ENCODE measurements around the gene MYORG. TPM values are rescaled to one million over a fixed set of nuclear protein-coding genes. Genes with fewer than 3 reads are reported as not detected.
A peak's percentile ranks its signal among the peaks of the same experiment; 100 is the strongest.
"Not testable (repeated sequence)": the region's sequence is repeated elsewhere in the genome, so short reads cannot be mapped to it uniquely, and the experiment has no call there.

Gene MYORG
- total RNA-seq, 2 experiments from 2014 or later = 1.9 to 2.9 TPM

- intact Hi-C loops (cut with micrococcal nuclease); H3K9me3 Mint-ChIP-seq; H3K4me3 Mint-ChIP-seq; H3K27me3 Mint-ChIP-seq; CTCF ChIA-PET; DNase-seq; POLR2A ChIA-PET; H3K27ac Mint-ChIP-seq: not testable (repeated sequence)
- peaks cover 24% of the 10 kb centered on the region for H3K36me3 Mint-ChIP-seq
- H3K4me1 Mint-ChIP-seq (ENCODE audit: low read depth) = peaks cover 17% of the 10 kb centered on the region
Observed at GRCh38 chr9:34338079-34338478, 38.6 kb downstream of the MYORG start.

- DNase-seq = no peak
- intact Hi-C loops (cut with micrococcal nuclease) = no loop called here
- Mint-ChIP-seq H3K36me3 (peaks cover 23% of the 10 kb centered on the region), H3K4me1 (ENCODE audit: low read depth) (peaks cover 18% of the 10 kb centered on the region), H3K4me3 (no peak overlapping the region), H3K9me3 (no peaks in the 10 kb centered on the region), H3K27ac (no peak overlapping the region), H3K27me3 (no peaks in the 10 kb centered on the region)
- POLR2A ChIA-PET = no interaction called here
- CTCF ChIA-PET = no interaction called here
Observed at GRCh38 chr9:34337403-34337802, 39.3 kb downstream of the MYORG start.

- CTCF ChIA-PET = interaction anchor here (1.6 to 6.5 kb wide), 2 partner anchors 42 to 68 kb away, joined by 6 to 68 read pairs; partner anchors contain the start of gene MYORG
- no peaks in the 10 kb centered on the region for H3K27me3 Mint-ChIP-seq
- no peak for DNase-seq
- no peaks in the 10 kb centered on the region for H3K9me3 Mint-ChIP-seq
- intact Hi-C loops (cut with micrococcal nuclease) = no loop called here
- no peak overlapping the region for H3K4me3 Mint-ChIP-seq
- peaks cover 34% of the 10 kb centered on the region for H3K4me1 Mint-ChIP-seq (ENCODE audit: low read depth)
- peaks cover 14% of the 10 kb centered on the region for H3K36me3 Mint-ChIP-seq
- POLR2A ChIA-PET = no interaction called here
- no peak overlapping the region for H3K27ac Mint-ChIP-seq
Observed at GRCh38 chr9:34335376-34335775, 41.3 kb downstream of the MYORG start.

DNA sequence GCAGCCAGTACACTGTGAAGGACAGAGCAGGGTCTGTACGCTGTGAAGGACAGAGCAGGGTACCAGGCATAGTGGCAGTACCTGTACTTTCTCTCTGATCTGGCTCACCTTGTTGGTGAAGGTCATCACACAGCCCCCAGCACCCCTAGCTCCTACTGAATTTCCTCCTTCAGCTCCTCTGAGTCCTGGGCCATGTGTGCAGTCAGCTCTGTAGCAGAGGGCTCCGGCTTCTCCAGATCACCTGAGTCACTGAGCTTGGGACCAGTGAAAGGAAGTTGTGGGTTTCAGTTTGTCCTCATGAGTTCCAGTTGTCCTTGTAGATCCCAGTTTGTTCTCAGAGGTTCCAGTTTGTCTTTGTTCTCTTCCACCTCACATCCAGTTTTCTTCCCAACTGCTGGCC, 41.8 kb downstream of the MYORG start:
- intact Hi-C loops (cut with micrococcal nuclease) = no loop called here

GRCh38 chr9:34334337-34334824, 42.3 kb downstream of the MYORG start:
- Mint-ChIP-seq H3K27ac (no peak overlapping the region), H3K27me3 (no peaks in the 10 kb centered on the region), H3K4me3 (no peak overlapping the region), H3K9me3 (no peaks in the 10 kb centered on the region), H3K36me3 (peaks cover 9% of the 10 kb centered on the region), H3K4me1 (ENCODE audit: low read depth) (peaks cover 37% of the 10 kb centered on the region)
- ChIA-PET POLR2A (interaction anchor here (2.4 kb wide), 1 partner anchor 43 kb away, joined by 8 read pairs; the partner anchor contains the start of gene MYORG), CTCF (interaction anchor here (1.6 to 6.5 kb wide), 2 partner anchors 43 to 69 kb away, joined by 6 to 68 read pairs; partner anchors contain the start of gene MYORG)
- intact Hi-C loops (cut with micrococcal nuclease) = no loop called here
- DNase-seq = no peak

More for the DNA sequence above, 41.8 kb downstream of the MYORG start:
- DNase-seq = no peak
- Mint-ChIP-seq H3K27me3 (no peaks in the 10 kb centered on the region), H3K27ac (no peak overlapping the region), H3K36me3 (peaks cover 11% of the 10 kb centered on the region), H3K4me3 (no peak overlapping the region), H3K9me3 (no peaks in the 10 kb centered on the region), H3K4me1 (ENCODE audit: low read depth) (peaks cover 37% of the 10 kb centered on the region)
- ChIA-PET CTCF (interaction anchor here (1.6 to 6.5 kb wide), 2 partner anchors 42 to 69 kb away, joined by 6 to 68 read pairs; partner anchors contain the start of gene MYORG), POLR2A (interaction anchor here (2.4 kb wide), 1 partner anchor 42 kb away, joined by 8 read pairs; the partner anchor contains the start of gene MYORG)

- POLR2A ChIA-PET = interaction anchor here (2.4 kb wide), 1 partner anchor 43 kb away, joined by 8 read pairs; the partner anchor contains the start of gene MYORG
- intact Hi-C loops (cut with micrococcal nuclease) = no loop called here
- CTCF ChIA-PET = interaction anchor here (0.7 to 6.5 kb wide), 2 partner anchors 43 to 81 kb away, joined by 3 to 68 read pairs; partner anchors contain the start of gene MYORG
Observed at GRCh38 chr9:34333836-34334235, 42.9 kb downstream of the MYORG start.

DNA sequence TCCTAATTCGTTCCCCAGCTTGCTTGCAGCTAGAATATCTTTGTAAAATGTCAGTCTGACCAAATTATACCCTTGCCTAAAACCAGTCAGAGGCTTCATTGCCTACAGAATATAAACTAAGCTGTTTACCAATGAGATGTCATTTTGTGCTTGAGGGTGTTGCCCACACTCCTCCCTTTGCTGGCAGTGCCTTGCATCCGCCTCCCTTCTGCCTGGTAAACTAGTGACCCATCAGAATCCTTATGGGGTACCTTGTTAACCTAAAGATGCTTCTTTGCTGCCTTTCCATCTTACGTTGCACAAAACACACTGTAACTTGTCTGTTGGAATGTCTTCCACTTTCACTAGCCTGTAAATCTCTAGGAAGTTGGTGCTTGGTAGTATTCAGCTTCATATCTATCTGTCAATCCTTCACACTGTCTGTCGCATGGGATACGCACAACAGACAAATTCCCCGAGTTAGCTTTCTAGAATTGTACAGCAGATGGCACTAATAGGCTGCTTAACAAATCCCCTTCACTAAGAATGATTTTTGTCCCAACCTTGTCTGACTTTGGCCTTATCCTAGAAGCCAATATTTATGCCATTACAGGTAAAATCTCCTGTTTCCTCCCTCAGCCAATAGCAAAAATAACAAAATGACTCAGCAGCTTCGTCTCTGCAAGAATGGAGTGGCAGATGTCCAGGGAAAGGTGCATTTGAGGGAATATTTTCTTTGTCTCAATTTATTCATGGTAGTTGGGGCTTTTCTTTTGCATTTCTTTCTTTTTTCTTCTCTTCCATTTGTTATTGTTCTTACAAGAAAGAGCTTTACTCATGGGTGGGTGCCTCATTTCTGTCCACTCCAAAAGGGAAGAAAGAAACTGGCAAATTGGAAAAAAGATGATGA, 44.4 kb downstream of the MYORG start:
- ChIA-PET POLR2A (interaction anchor here (2.4 kb wide), 1 partner anchor 45 kb away, joined by 8 read pairs; the partner anchor contains the start of gene MYORG), CTCF (interaction anchor here (1.0 to 6.5 kb wide), 4 partner anchors 45 to 259 kb away, joined by 3 to 68 read pairs (median 3); partner anchors contain the start of gene MYORG)
- no peaks in the 10 kb centered on the region for H3K27me3 Mint-ChIP-seq
- intact Hi-C loops (cut with micrococcal nuclease) = no loop called here
- peaks cover 44% of the 10 kb centered on the region for H3K4me1 Mint-ChIP-seq (ENCODE audit: low read depth)
- H3K4me3 Mint-ChIP-seq = no peak overlapping the region
- no peaks in the 10 kb centered on the region for H3K36me3 Mint-ChIP-seq
- DNase-seq = no peak
- no peak overlapping the region for H3K27ac Mint-ChIP-seq
- H3K9me3 Mint-ChIP-seq = no peaks in the 10 kb centered on the region

More at GRCh38 chr9:34333836-34334235, 42.9 kb downstream of the MYORG start:
- Mint-ChIP-seq H3K9me3 (no peaks in the 10 kb centered on the region), H3K4me3 (no peak overlapping the region), H3K27me3 (no peaks in the 10 kb centered on the region), H3K36me3 (peaks cover 4% of the 10 kb centered on the region), H3K27ac (no peak overlapping the region), H3K4me1 (ENCODE audit: low read depth) (peaks cover 37% of the 10 kb centered on the region)
- no peak for DNase-seq

DNA sequence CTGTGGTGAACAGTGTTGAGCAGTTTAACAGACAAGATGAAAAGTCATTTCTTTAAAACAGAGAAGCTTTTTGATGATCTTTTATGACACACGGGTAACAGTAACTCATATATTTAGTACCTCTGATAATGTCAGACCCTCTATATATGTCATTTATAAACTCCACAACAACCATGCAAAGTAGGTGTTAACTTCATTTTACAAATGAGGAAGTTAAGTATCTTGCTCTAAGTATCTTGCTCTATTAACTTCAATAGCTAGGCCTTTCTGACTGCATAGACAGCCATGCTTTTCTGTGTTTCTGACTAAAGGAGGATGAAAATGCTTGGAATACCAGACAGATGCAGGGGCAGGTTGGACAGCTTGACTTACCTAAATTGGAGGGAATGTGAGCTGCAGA, 45.5 kb downstream of the MYORG start:
- H3K4me1 Mint-ChIP-seq (ENCODE audit: low read depth) = peaks cover 44% of the 10 kb centered on the region
- no peaks in the 10 kb centered on the region for H3K9me3 Mint-ChIP-seq
- no peaks in the 10 kb centered on the region for H3K27me3 Mint-ChIP-seq
- CTCF ChIA-PET = interaction anchor here (1.0 to 6.5 kb wide), 3 partner anchors 46 to 260 kb away, joined by 3 to 68 read pairs (median 3); partner anchors contain the start of gene MYORG
- H3K27ac Mint-ChIP-seq = no peak overlapping the region
- no peaks in the 10 kb centered on the region for H3K36me3 Mint-ChIP-seq
- POLR2A ChIA-PET = interaction anchor here (0.6 kb wide), 1 partner anchor 126 kb away, joined by 4 read pairs; no protein-coding TSS in a partner anchor
- intact Hi-C loops (cut with micrococcal nuclease) = no loop called here
- H3K4me3 Mint-ChIP-seq = no peak overlapping the region
- no peak for DNase-seq

- Mint-ChIP-seq H3K27me3 (no peaks in the 10 kb centered on the region), H3K36me3 (no peaks in the 10 kb centered on the region), H3K9me3 (no peaks in the 10 kb centered on the region), H3K4me1 (ENCODE audit: low read depth) (peaks cover 30% of the 10 kb centered on the region), H3K4me3 (peak within 1 kb of the TSS; percentile 97), H3K27ac (peak within 1 kb of the TSS; percentile 94)
- DNase-seq = peak; percentile 98
- POLR2A ChIA-PET = no interaction called here
- CTCF ChIA-PET = no interaction called here
- intact Hi-C loops (cut with micrococcal nuclease) = loop anchor here (1.0 to 10.0 kb wide), 8 partner anchors 50 to 660 kb away; partner anchors contain the start of genes DCAF12, DNAI1, DNAJB5 and FAM219A
Observed at GRCh38 chr9:34328987-34329832, 47.5 kb downstream of the MYORG start, which contains the start of the genes KIF24 and NUDT2. Gene KIF24 (minus strand): TSS chr9:34329268. CDS start chr9:34311346, 17,922 bp downstream. Gene NUDT2 (plus strand): TSS chr9:34329569. CDS start chr9:34339040, 9,471 bp downstream.

DNA sequence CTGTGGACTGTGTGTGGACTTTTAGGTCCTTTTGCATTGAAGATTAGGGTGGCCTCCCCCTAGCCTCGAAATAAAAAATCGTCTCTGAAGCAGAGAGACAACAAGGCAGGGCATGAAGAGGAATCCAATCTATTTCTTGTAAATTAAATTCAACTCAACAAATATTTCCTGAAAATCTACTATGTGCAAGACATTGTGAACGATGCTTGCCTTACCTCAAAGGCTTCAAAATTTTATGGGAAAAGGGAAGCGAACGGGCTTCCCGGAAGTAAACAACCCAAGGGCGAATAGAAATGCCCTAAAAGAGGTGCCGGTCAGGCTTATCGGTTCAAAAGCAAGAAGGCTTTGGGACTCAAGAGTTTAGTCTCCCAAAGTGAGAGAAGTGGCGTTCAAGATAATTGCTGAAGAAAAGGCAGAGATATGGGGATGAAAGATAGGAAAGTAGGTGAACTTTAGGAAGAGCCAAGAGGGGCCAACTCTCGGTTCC, 48.2 kb downstream of the MYORG start:
- CTCF ChIA-PET = interaction anchor here (1.5 kb wide), 1 partner anchor 49 kb away, joined by 6 read pairs; the partner anchor contains the start of gene MYORG
- POLR2A ChIA-PET = no interaction called here
- H3K9me3 Mint-ChIP-seq = no peaks in the 10 kb centered on the region
- intact Hi-C loops (cut with micrococcal nuclease) = loop anchor here (2.0 to 10.0 kb wide), 4 partner anchors 150 to 660 kb away; partner anchors contain the start of genes DNAJB5, SIGMAR1, UBAP1 and UBE2R2
- H3K36me3 Mint-ChIP-seq = no peaks in the 10 kb centered on the region
- H3K4me3 Mint-ChIP-seq = peak overlapping the region; percentile 97
- peaks cover 27% of the 10 kb centered on the region for H3K4me1 Mint-ChIP-seq (ENCODE audit: low read depth)
- DNase-seq = no peak
- no peaks in the 10 kb centered on the region for H3K27me3 Mint-ChIP-seq
- H3K27ac Mint-ChIP-seq = peak overlapping the region; percentile 94

DNA sequence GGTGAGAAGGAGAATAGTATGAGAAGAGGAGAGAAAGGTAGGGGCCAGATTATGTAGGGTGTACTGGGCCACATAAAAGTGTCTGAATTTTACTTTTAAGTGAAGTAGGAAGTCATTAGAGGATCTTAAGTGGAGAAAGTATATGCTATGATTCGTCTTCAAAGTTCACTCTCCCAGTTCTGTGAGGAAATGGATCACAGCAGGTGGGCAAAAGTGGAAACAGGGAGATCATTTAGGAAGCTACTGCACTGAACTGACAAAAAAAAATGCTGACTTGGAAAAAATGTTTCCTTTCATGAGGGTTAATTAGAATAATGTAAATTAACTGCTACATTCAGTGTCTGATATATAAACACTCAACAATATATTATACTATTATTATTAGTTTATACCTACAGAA, 50.0 kb downstream of the MYORG start:
- no peaks in the 10 kb centered on the region for H3K27me3 Mint-ChIP-seq
- intact Hi-C loops (cut with micrococcal nuclease) = loop anchor here (10.0 kb wide), 1 partner anchor 308 kb away; the partner anchor contains the start of gene SIGMAR1
- no peak overlapping the region for H3K27ac Mint-ChIP-seq
- H3K9me3 Mint-ChIP-seq = no peaks in the 10 kb centered on the region
- H3K36me3 Mint-ChIP-seq = no peaks in the 10 kb centered on the region
- peaks cover 19% of the 10 kb centered on the region for H3K4me1 Mint-ChIP-seq (ENCODE audit: low read depth)
- DNase-seq = no peak
- POLR2A ChIA-PET = no interaction called here
- H3K4me3 Mint-ChIP-seq = no peak overlapping the region
- CTCF ChIA-PET = no interaction called here

All from activated CD4-positive, alpha-beta memory T cell treated with anti-CD3 and anti-CD28 coated beads for 36 hours (primary cell).